ENCODE results near the gene CORO2A.
"Not testable (repeated sequence)": the region's sequence is repeated elsewhere in the genome, so short reads cannot be mapped to it uniquely, and the experiment has no call there.

Gene CORO2A

GRCh38 chr9:98118640-98119601 lies 73.5 kb downstream of the CORO2A start, which contains the start of gene TRIM14:
TSS of gene TRIM14 (minus strand) at chr9:98119222. CDS start at chr9:98119188, 34 bp downstream.
- Histone ChIP-seq H3K27ac (ENCODE audit: low read length) (no peak within 1 kb of the TSS), H3K9ac (ENCODE audit: low read length) (peak within 1 kb of the TSS; percentile 40), H3K4me3 (ENCODE audit: low read length) (peak within 1 kb of the TSS; percentile 61), H3K27me3 (ENCODE audit: control insufficient read depth, insufficient read depth, low read length) (no peaks in the 10 kb centered on the region), H3K36me3 (ENCODE audit: control insufficient read depth, low read depth, low read length) (no peaks in the 10 kb centered on the region), H3K9me3 (ENCODE audit: control insufficient read depth, low read depth, low read length) (no peaks in the 10 kb centered on the region), H3K4me1 (ENCODE audit: control insufficient read depth, low read depth, low read length) (no peaks in the 10 kb centered on the region)

GRCh38 chr9:98117984-98118639 lies 74.3 kb downstream of the CORO2A start:
- H3K27me3 ChIP-seq (ENCODE audit: control insufficient read depth, insufficient read depth, low read length) = no peaks in the 10 kb centered on the region
- H3K9me3 ChIP-seq (ENCODE audit: control insufficient read depth, low read depth, low read length) = no peaks in the 10 kb centered on the region
- peak overlapping the region; percentile 61 for H3K4me3 ChIP-seq (ENCODE audit: low read length)
- peak overlapping the region; percentile 40 for H3K9ac ChIP-seq (ENCODE audit: low read length)
- no peaks in the 10 kb centered on the region for H3K4me1 ChIP-seq (ENCODE audit: control insufficient read depth, low read depth, low read length)
- H3K36me3 ChIP-seq (ENCODE audit: control insufficient read depth, low read depth, low read length) = no peaks in the 10 kb centered on the region
- no peak overlapping the region for H3K27ac ChIP-seq (ENCODE audit: low read length)

GRCh38 chr9:98117097-98117496 lies 75.3 kb downstream of the CORO2A start:
- not testable (repeated sequence) for H3K4me3 ChIP-seq (ENCODE audit: low read length); H3K4me1 ChIP-seq (ENCODE audit: control insufficient read depth, low read depth, low read length); H3K27ac ChIP-seq (ENCODE audit: low read length); H3K9ac ChIP-seq (ENCODE audit: low read length); H3K9me3 ChIP-seq (ENCODE audit: control insufficient read depth, low read depth, low read length); H3K36me3 ChIP-seq (ENCODE audit: control insufficient read depth, low read depth, low read length); H3K27me3 ChIP-seq (ENCODE audit: control insufficient read depth, insufficient read depth, low read length)

- H3K9me3 ChIP-seq (ENCODE audit: control insufficient read depth, low read depth, low read length) = no peaks in the 10 kb centered on the region
- H3K4me1 ChIP-seq (ENCODE audit: control insufficient read depth, low read depth, low read length) = no peaks in the 10 kb centered on the region
- H3K36me3 ChIP-seq (ENCODE audit: control insufficient read depth, low read depth, low read length) = peaks cover 3% of the 10 kb centered on the region
- no peak overlapping the region for H3K27ac ChIP-seq (ENCODE audit: low read length)
- H3K4me3 ChIP-seq (ENCODE audit: low read length) = no peak overlapping the region
- no peaks in the 10 kb centered on the region for H3K27me3 ChIP-seq (ENCODE audit: control insufficient read depth, insufficient read depth, low read length)
- H3K9ac ChIP-seq (ENCODE audit: low read length) = no peak overlapping the region
Observed at GRCh38 chr9:98109052-98109451, 83.4 kb downstream of the CORO2A start.

GRCh38 chr9:98108531-98109031 lies 83.9 kb downstream of the CORO2A start:
- Histone ChIP-seq H3K27ac (ENCODE audit: low read length) (no peak overlapping the region), H3K9me3 (ENCODE audit: control insufficient read depth, low read depth, low read length) (no peaks in the 10 kb centered on the region), H3K9ac (ENCODE audit: low read length) (no peak overlapping the region), H3K27me3 (ENCODE audit: control insufficient read depth, insufficient read depth, low read length) (no peaks in the 10 kb centered on the region), H3K4me1 (ENCODE audit: control insufficient read depth, low read depth, low read length) (no peaks in the 10 kb centered on the region), H3K36me3 (ENCODE audit: control insufficient read depth, low read depth, low read length) (peaks cover 3% of the 10 kb centered on the region), H3K4me3 (ENCODE audit: low read length) (no peak overlapping the region)

- H3K27me3 ChIP-seq (ENCODE audit: control insufficient read depth, insufficient read depth, low read length) = no peaks in the 10 kb centered on the region
- no peak overlapping the region for H3K4me3 ChIP-seq (ENCODE audit: low read length)
- no peak overlapping the region for H3K9ac ChIP-seq (ENCODE audit: low read length)
- peaks cover 3% of the 10 kb centered on the region for H3K36me3 ChIP-seq (ENCODE audit: control insufficient read depth, low read depth, low read length)
- H3K9me3 ChIP-seq (ENCODE audit: control insufficient read depth, low read depth, low read length) = no peaks in the 10 kb centered on the region
- no peak overlapping the region for H3K27ac ChIP-seq (ENCODE audit: low read length)
- H3K4me1 ChIP-seq (ENCODE audit: control insufficient read depth, low read depth, low read length) = no peaks in the 10 kb centered on the region
Observed at GRCh38 chr9:98107926-98108325, 84.5 kb downstream of the CORO2A start.

- H3K4me1 ChIP-seq (ENCODE audit: control insufficient read depth, low read depth, low read length) = peaks cover 8% of the 10 kb centered on the region
- no peak overlapping the region for H3K4me3 ChIP-seq (ENCODE audit: low read length)
- no peak overlapping the region for H3K9ac ChIP-seq (ENCODE audit: low read length)
- peaks cover 3% of the 10 kb centered on the region for H3K36me3 ChIP-seq (ENCODE audit: control insufficient read depth, low read depth, low read length)
- H3K27ac ChIP-seq (ENCODE audit: low read length) = no peak overlapping the region
- H3K27me3 ChIP-seq (ENCODE audit: control insufficient read depth, insufficient read depth, low read length) = no peaks in the 10 kb centered on the region
- H3K9me3 ChIP-seq (ENCODE audit: control insufficient read depth, low read depth, low read length) = no peaks in the 10 kb centered on the region
Observed at GRCh38 chr9:98105006-98105405, 87.4 kb downstream of the CORO2A start.

GRCh38 chr9:98104445-98104881 lies 88.0 kb downstream of the CORO2A start:
- no peak overlapping the region for H3K9ac ChIP-seq (ENCODE audit: low read length)
- H3K27ac ChIP-seq (ENCODE audit: low read length) = no peak overlapping the region
- no peak overlapping the region for H3K4me3 ChIP-seq (ENCODE audit: low read length)
- H3K9me3 ChIP-seq (ENCODE audit: control insufficient read depth, low read depth, low read length) = no peaks in the 10 kb centered on the region
- peaks cover 7% of the 10 kb centered on the region for H3K36me3 ChIP-seq (ENCODE audit: control insufficient read depth, low read depth, low read length)
- H3K27me3 ChIP-seq (ENCODE audit: control insufficient read depth, insufficient read depth, low read length) = no peaks in the 10 kb centered on the region
- peaks cover 8% of the 10 kb centered on the region for H3K4me1 ChIP-seq (ENCODE audit: control insufficient read depth, low read depth, low read length)

GRCh38 chr9:98101868-98102273 lies 90.6 kb downstream of the CORO2A start:
- H3K36me3 ChIP-seq (ENCODE audit: control insufficient read depth, low read depth, low read length) = peaks cover 5% of the 10 kb centered on the region
- H3K27ac ChIP-seq (ENCODE audit: low read length) = no peak overlapping the region
- H3K9ac ChIP-seq (ENCODE audit: low read length) = no peak overlapping the region
- H3K4me3 ChIP-seq (ENCODE audit: low read length) = no peak overlapping the region
- H3K27me3 ChIP-seq (ENCODE audit: control insufficient read depth, insufficient read depth, low read length) = no peaks in the 10 kb centered on the region
- no peaks in the 10 kb centered on the region for H3K9me3 ChIP-seq (ENCODE audit: control insufficient read depth, low read depth, low read length)
- H3K4me1 ChIP-seq (ENCODE audit: control insufficient read depth, low read depth, low read length) = peaks cover 8% of the 10 kb centered on the region

GRCh38 chr9:98101416-98101815 lies 91.0 kb downstream of the CORO2A start:
- Histone ChIP-seq H3K4me1 (ENCODE audit: control insufficient read depth, low read depth, low read length) (peaks cover 8% of the 10 kb centered on the region), H3K4me3 (ENCODE audit: low read length) (no peak overlapping the region), H3K27ac (ENCODE audit: low read length) (no peak overlapping the region), H3K36me3 (ENCODE audit: control insufficient read depth, low read depth, low read length) (peaks cover 5% of the 10 kb centered on the region), H3K9me3 (ENCODE audit: control insufficient read depth, low read depth, low read length) (no peaks in the 10 kb centered on the region), H3K9ac (ENCODE audit: low read length) (no peak overlapping the region), H3K27me3 (ENCODE audit: control insufficient read depth, insufficient read depth, low read length) (no peaks in the 10 kb centered on the region)

- H3K4me1 ChIP-seq (ENCODE audit: control insufficient read depth, low read depth, low read length) = peaks cover 8% of the 10 kb centered on the region
- no peak overlapping the region for H3K4me3 ChIP-seq (ENCODE audit: low read length)
- H3K27me3 ChIP-seq (ENCODE audit: control insufficient read depth, insufficient read depth, low read length) = no peaks in the 10 kb centered on the region
- peaks cover 5% of the 10 kb centered on the region for H3K36me3 ChIP-seq (ENCODE audit: control insufficient read depth, low read depth, low read length)
- no peak overlapping the region for H3K27ac ChIP-seq (ENCODE audit: low read length)
- no peaks in the 10 kb centered on the region for H3K9me3 ChIP-seq (ENCODE audit: control insufficient read depth, low read depth, low read length)
- no peak overlapping the region for H3K9ac ChIP-seq (ENCODE audit: low read length)
Observed at GRCh38 chr9:98100456-98100855, 92.0 kb downstream of the CORO2A start.

All from iPS-18a (cell line).